CD8-positive, alpha-beta memory T cell (primary cell): ENCODE results near the gene SORL1-AS1.
"Not testable (repeated sequence)": the region's sequence is repeated elsewhere in the genome, so short reads cannot be mapped to it uniquely, and the experiment has no call there.

Source experiments
- CTCF ChIA-PET: fragments of 350-600 bp; sonication (Branson Sonifier 250); formaldehyde crosslinking; loops from one replicate; lab custom pipeline; 2021; ENCODE audit warnings: antibody characterized with exemption; lab: Charles Lee
- POLR2A ChIA-PET: fragments of 350-600 bp; sonication (Branson Sonifier 250); formaldehyde crosslinking; loops from one replicate; lab custom pipeline; 2021; ENCODE audit warnings: antibody characterized with exemption; lab: Charles Lee
- DNase-seq, 5 donors: peaks; one replicate each; pipeline versions ENCODE4 v3.0.0 to v3.0.0-alpha.2; 2020 to 2022; ENCODE audit warnings: mixed read lengths in 1 of 5
- H3K27ac ChIP-seq: one replicate; pipeline ENCODE4 v1.7.0; 2013; ENCODE audit warnings: low read depth, mild to moderate bottlenecking, low read length, moderate library complexity
- H3K27me3 ChIP-seq: 2 replicates; pipeline ENCODE4 v1.7.0; 2013; ENCODE audit warnings: low read length, mild to moderate bottlenecking; ENCODE audit not compliant: insufficient read depth, poor library complexity, severe bottlenecking
- H3K36me3 ChIP-seq: 2 replicates; pipeline ENCODE4 v1.7.0; 2013; ENCODE audit warnings: mild to moderate bottlenecking, low read length, moderate library complexity; ENCODE audit not compliant: insufficient read depth
- H3K4me1 ChIP-seq: 2 replicates; pipeline ENCODE4 v1.7.0; 2013; ENCODE audit warnings: mild to moderate bottlenecking, low read length, moderate library complexity; ENCODE audit not compliant: insufficient read depth
- H3K4me3 ChIP-seq: 2 replicates; pipeline ENCODE4 v1.7.0; 2013; ENCODE audit warnings: mild to moderate bottlenecking, low read length
- H3K9me3 ChIP-seq: 2 replicates; pipeline ENCODE4 v1.7.0; 2013; ENCODE audit warnings: mild to moderate bottlenecking, low read length
- H3K27ac Mint-ChIP-seq, 8 donors: one replicate each; pipeline ENCODE4 v1.8.0; 2020 to 2021; ENCODE audit warnings: mixed read lengths in 8 of 8, mild to moderate bottlenecking in 6 of 8, inconsistent platforms in 3 of 8, moderate library complexity in 3 of 8
- H3K27me3 Mint-ChIP-seq, 2 donors: one replicate each; pipeline ENCODE4 v1.8.0; 2020 to 2021; ENCODE audit warnings: mixed read lengths in 2 of 2, mild to moderate bottlenecking in 1 of 2, moderate library complexity in 1 of 2
- H3K36me3 Mint-ChIP-seq, 3 donors: one replicate each; pipeline ENCODE4 v1.8.0; 2020 to 2021; ENCODE audit warnings: mixed read lengths in 3 of 3, inconsistent platforms in 1 of 3, mild to moderate bottlenecking in 1 of 3
- H3K4me1 Mint-ChIP-seq, 3 donors: one replicate each; pipeline ENCODE4 v1.8.0; 2020 to 2021; ENCODE audit warnings: mixed read lengths in 3 of 3, inconsistent platforms in 1 of 3, mild to moderate bottlenecking in 1 of 3
- H3K4me3 Mint-ChIP-seq, 7 donors: one replicate each; pipeline ENCODE4 v1.8.0; 2020 to 2021; ENCODE audit warnings: mixed read lengths in 7 of 7, mild to moderate bottlenecking in 6 of 7, moderate library complexity in 4 of 7, inconsistent platforms in 2 of 7
- H3K9me3 Mint-ChIP-seq, 5 donors: one replicate each; pipeline ENCODE4 v1.8.0; 2020 to 2022; ENCODE audit warnings: mixed read lengths in 5 of 5, mild to moderate bottlenecking in 3 of 5, moderate library complexity in 2 of 5, inconsistent platforms in 1 of 5

The SORL1-AS1 gene

GRCh38 chr11:121481484-121482230 lies 28.9 kb upstream of the SORL1-AS1 start:
- H3K4me1 Mint-ChIP-seq = peaks cover 63 to 85% (median 79%) of the 10 kb centered on the region in 3 donors
- H3K9me3 Mint-ChIP-seq = not testable (repeated sequence)
- H3K36me3 ChIP-seq = peaks cover 26% of the 10 kb centered on the region

GRCh38 chr11:121479698-121480238 lies 27.0 kb upstream of the SORL1-AS1 start:
- CTCF ChIA-PET = interaction anchor here (1.3 to 1.7 kb wide), 3 partner anchors 12 to 187 kb away, joined by 3 to 4 read pairs (median 4); partner anchors contain the start of gene SC5D
- H3K9me3 ChIP-seq = no peaks in the 10 kb centered on the region
- H3K36me3 Mint-ChIP-seq = peaks cover 8 to 54% (median 15%) of the 10 kb centered on the region in 3 donors
- H3K27me3 Mint-ChIP-seq = peaks cover 0 to 1% of the 10 kb centered on the region in 2 donors
- H3K4me3 Mint-ChIP-seq = peak overlapping the region in 2 of 7 donors; percentile 24 to 41
- H3K27ac Mint-ChIP-seq = peak overlapping the region in 3 of 8 donors; percentile 17 to 43 (median 33)
- POLR2A ChIA-PET = no interaction called here
- no peak overlapping the region for H3K4me3 ChIP-seq
- no peaks in the 10 kb centered on the region for H3K9me3 Mint-ChIP-seq
- H3K27ac ChIP-seq = no peak overlapping the region
- peaks cover 58% of the 10 kb centered on the region for H3K4me1 ChIP-seq
- DNase-seq = no peak
- H3K36me3 ChIP-seq = peaks cover 32% of the 10 kb centered on the region
- H3K27me3 ChIP-seq = no peaks in the 10 kb centered on the region
- peaks cover 66 to 89% (median 84%) of the 10 kb centered on the region in 3 donors for H3K4me1 Mint-ChIP-seq

More at GRCh38 chr11:121481484-121482230, 28.9 kb upstream of the SORL1-AS1 start:
- peak overlapping the region; percentile 71 to 100 (median 98) for H3K27ac Mint-ChIP-seq
- ChIA-PET CTCF (interaction anchor here (1.0 to 1.7 kb wide), 6 partner anchors 14 to 231 kb away, joined by 3 to 4 read pairs (median 3); no protein-coding TSS in a partner anchor), POLR2A (interaction anchor here (0.7 kb wide), 1 partner anchor 30 kb away, joined by 3 read pairs; no protein-coding TSS in a partner anchor)
- DNase-seq = peak; percentile 37 to 86 (median 80)
- Histone ChIP-seq H3K4me1 (peaks cover 63% of the 10 kb centered on the region), H3K4me3 (peak overlapping the region; percentile 60), H3K27ac (peak overlapping the region; percentile 63)
- not testable (repeated sequence) for H3K27me3 Mint-ChIP-seq, H3K9me3 ChIP-seq, H3K27me3 ChIP-seq
- peak overlapping the region; percentile 74 to 89 (median 83) for H3K4me3 Mint-ChIP-seq
- H3K36me3 Mint-ChIP-seq = peaks cover 8 to 53% (median 17%) of the 10 kb centered on the region in 3 donors

GRCh38 chr11:121478895-121479697 lies 26.3 kb upstream of the SORL1-AS1 start:
- no peak overlapping the region for H3K4me3 ChIP-seq
- Mint-ChIP-seq H3K4me3 (peak overlapping the region in 1 of 7 donors; percentile 24), H3K27ac (peak overlapping the region in 3 of 8 donors; percentile 17 to 41 (median 33)), H3K27me3 (peaks cover 0 to 1% of the 10 kb centered on the region in 2 donors), H3K36me3 (peaks cover 8 to 56% (median 11%) of the 10 kb centered on the region in 3 donors), H3K4me1 (peaks cover 66 to 89% (median 84%) of the 10 kb centered on the region in 3 donors), H3K9me3 (no peaks in the 10 kb centered on the region)
- H3K36me3 ChIP-seq = peaks cover 37% of the 10 kb centered on the region
- CTCF ChIA-PET = interaction anchor here (1.6 kb wide), 1 partner anchor 28 kb away, joined by 4 read pairs; no protein-coding TSS in a partner anchor
- no peaks in the 10 kb centered on the region for H3K9me3 ChIP-seq
- no peaks in the 10 kb centered on the region for H3K27me3 ChIP-seq
- POLR2A ChIA-PET = no interaction called here
- H3K27ac ChIP-seq = no peak overlapping the region
- DNase-seq = no peak
- peaks cover 57% of the 10 kb centered on the region for H3K4me1 ChIP-seq

GRCh38 chr11:121478226-121478894 lies 25.6 kb upstream of the SORL1-AS1 start:
- peaks cover 7 to 56% (median 8%) of the 10 kb centered on the region in 3 donors for H3K36me3 Mint-ChIP-seq
- no peak overlapping the region for H3K4me3 ChIP-seq
- DNase-seq = no peak
- no peaks in the 10 kb centered on the region for H3K9me3 Mint-ChIP-seq
- CTCF ChIA-PET = no interaction called here
- H3K4me3 Mint-ChIP-seq = no peak overlapping the region
- peaks cover 37% of the 10 kb centered on the region for H3K36me3 ChIP-seq
- peaks cover 55% of the 10 kb centered on the region for H3K4me1 ChIP-seq
- H3K4me1 Mint-ChIP-seq = peaks cover 61 to 86% (median 83%) of the 10 kb centered on the region in 3 donors
- no peak overlapping the region for H3K27ac ChIP-seq
- H3K27ac Mint-ChIP-seq = peak overlapping the region in 4 of 8 donors; percentile 12 to 41 (median 23)
- POLR2A ChIA-PET = no interaction called here
- peaks cover 0 to 1% of the 10 kb centered on the region in 2 donors for H3K27me3 Mint-ChIP-seq
- H3K27me3 ChIP-seq = no peaks in the 10 kb centered on the region
- H3K9me3 ChIP-seq = no peaks in the 10 kb centered on the region

- peak overlapping the region in 2 of 7 donors; percentile 48 to 49 for H3K4me3 Mint-ChIP-seq
- peaks cover 55% of the 10 kb centered on the region for H3K4me1 ChIP-seq
- H3K27me3 ChIP-seq = no peaks in the 10 kb centered on the region
- H3K36me3 ChIP-seq = peaks cover 42% of the 10 kb centered on the region
- DNase-seq = no peak
- H3K36me3 Mint-ChIP-seq = peaks cover 8 to 73% (median 12%) of the 10 kb centered on the region in 3 donors
- H3K27ac Mint-ChIP-seq = peak overlapping the region; percentile 12 to 88 (median 66)
- H3K4me3 ChIP-seq = no peak overlapping the region
- CTCF ChIA-PET = no interaction called here
- no peak overlapping the region for H3K27ac ChIP-seq
- POLR2A ChIA-PET = no interaction called here
- no peaks in the 10 kb centered on the region for H3K9me3 ChIP-seq
- no peaks in the 10 kb centered on the region for H3K9me3 Mint-ChIP-seq
- peaks cover 63 to 86% (median 84%) of the 10 kb centered on the region in 3 donors for H3K4me1 Mint-ChIP-seq
- peaks cover 0 to 1% of the 10 kb centered on the region in 2 donors for H3K27me3 Mint-ChIP-seq
These were observed 23.7 kb upstream of the SORL1-AS1 start for GRCh38 chr11:121476379-121477032.

- no peak overlapping the region for H3K27ac ChIP-seq
- Mint-ChIP-seq H3K4me1 (peaks cover 70 to 91% (median 88%) of the 10 kb centered on the region in 3 donors), H3K4me3 (no peak overlapping the region), H3K27ac (peak overlapping the region in 4 of 8 donors; percentile 12 to 84 (median 38)), H3K36me3 (peaks cover 8 to 88% (median 19%) of the 10 kb centered on the region in 3 donors), H3K9me3 (no peaks in the 10 kb centered on the region), H3K27me3 (peaks cover 0 to 1% of the 10 kb centered on the region in 2 donors)
- H3K36me3 ChIP-seq = peaks cover 60% of the 10 kb centered on the region
- H3K4me1 ChIP-seq = peaks cover 60% of the 10 kb centered on the region
- POLR2A ChIA-PET = no interaction called here
- no peaks in the 10 kb centered on the region for H3K9me3 ChIP-seq
- no peaks in the 10 kb centered on the region for H3K27me3 ChIP-seq
- CTCF ChIA-PET = interaction anchor here (1.0 kb wide), 1 partner anchor 23 kb away, joined by 3 read pairs; no protein-coding TSS in a partner anchor
- H3K4me3 ChIP-seq = no peak overlapping the region
- no peak for DNase-seq
These were observed 21.9 kb upstream of the SORL1-AS1 start for GRCh38 chr11:121474680-121475079.
